GM12801 (cell line): Measurements from ENCODE around the gene MRPL58.

Experiments
- CTCF ChIP-seq: IDR thresholded peaks from one replicate; pipeline ENCODE4 v1.5.1; 2011; ENCODE audit warnings: control low read depth; ENCODE audit not compliant: insufficient read length; ENCODE audit errors: extremely low read depth

MRPL58 gene

GRCh38 chr17:75041656-75042280 is 29.3 kb downstream of the MRPL58 start:
- TF ChIP-seq CTCF: no peak

GRCh38 chr17:75044716-75045115 is 32.2 kb downstream of the MRPL58 start:
- TF ChIP-seq CTCF: no peak

GRCh38 chr17:75046407-75047289 is 34.2 kb downstream of the MRPL58 start, which contains the start of the genes ATP5PD and KCTD2:
TSS of gene ATP5PD (minus strand) at chr17:75046969. CDS start at chr17:75042650, 4,319 bp downstream.
TSS of gene KCTD2 (plus strand) at chr17:75047225. CDS start at chr17:75047251, 26 bp downstream.
- no peak for TF ChIP-seq CTCF

GRCh38 chr17:75047398-75048098 is 35.1 kb downstream of the MRPL58 start:
- TF ChIP-seq CTCF: no peak

GRCh38 chr17:75048249-75048878 is 35.9 kb downstream of the MRPL58 start:
- TF ChIP-seq CTCF: no peak

GRCh38 chr17:75049057-75049456 is 36.6 kb downstream of the MRPL58 start:
- no peak for TF ChIP-seq CTCF

GRCh38 chr17:75049706-75050105 is 37.2 kb downstream of the MRPL58 start:
- no peak for TF ChIP-seq CTCF
